ENCODE results near the gene P4HB.

The P4HB gene

GRCh38 chr17:81823820-81824550 lies 36.4 kb downstream of the P4HB start:
- no peak for TF ChIP-seq CTCF (IDR thresholded peaks at IDR 0.05; ENCODE audit: low read depth, low read length, missing control alignments)

DNA sequence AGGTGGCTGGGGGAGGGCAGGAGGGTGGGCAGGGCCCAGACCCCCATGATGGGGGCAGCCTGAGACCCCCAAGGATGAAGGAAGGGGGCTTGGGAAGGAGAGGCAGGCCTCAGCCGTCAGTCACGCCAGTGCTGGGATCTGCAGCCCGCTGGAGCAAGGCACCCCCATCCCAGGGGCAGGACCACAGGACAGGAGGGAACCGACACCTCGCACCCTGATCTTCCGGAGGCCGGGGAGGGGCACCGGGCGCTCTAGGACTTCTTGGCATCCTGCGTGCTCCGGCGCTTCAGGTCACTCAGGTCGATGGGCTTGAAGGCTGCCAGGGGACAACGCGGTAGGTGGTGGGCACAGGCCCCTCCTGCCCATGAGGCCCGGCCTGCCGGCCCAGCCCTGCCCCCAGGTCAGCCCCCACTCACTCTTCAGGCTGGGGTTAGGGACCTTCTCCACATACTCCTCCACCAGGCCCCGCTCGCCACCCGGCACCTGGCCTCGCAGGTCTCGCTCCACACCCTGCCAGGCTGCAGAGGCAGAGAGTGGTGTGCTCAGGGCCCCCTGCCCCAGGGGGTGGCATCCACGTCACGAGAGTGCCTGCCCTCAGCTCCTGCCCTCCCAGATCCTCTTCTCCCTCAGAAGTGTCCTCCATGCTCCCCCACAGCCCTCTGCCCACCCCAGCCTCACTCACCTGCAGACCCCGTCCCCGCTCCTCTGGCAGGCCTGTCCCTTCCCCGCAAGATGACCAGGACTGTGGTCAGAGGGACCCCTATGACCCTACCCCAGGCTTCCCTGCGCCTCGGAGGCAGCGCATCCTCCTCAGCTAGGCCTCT lies 37.1 kb downstream of the P4HB start:
- no peak for TF ChIP-seq CTCF (IDR thresholded peaks at IDR 0.05; ENCODE audit: low read depth, low read length, missing control alignments)
- no peak for DNase-seq (ENCODE audit: low read depth)
- no peak overlapping the region for H3K4me3 ChIP-seq (ENCODE audit: low read depth, low read length)

More at GRCh38 chr17:81823820-81824550, 36.4 kb downstream of the P4HB start:
- no peak for DNase-seq (ENCODE audit: low read depth)
- no peak overlapping the region for H3K4me3 ChIP-seq (ENCODE audit: low read depth, low read length)

DNA sequence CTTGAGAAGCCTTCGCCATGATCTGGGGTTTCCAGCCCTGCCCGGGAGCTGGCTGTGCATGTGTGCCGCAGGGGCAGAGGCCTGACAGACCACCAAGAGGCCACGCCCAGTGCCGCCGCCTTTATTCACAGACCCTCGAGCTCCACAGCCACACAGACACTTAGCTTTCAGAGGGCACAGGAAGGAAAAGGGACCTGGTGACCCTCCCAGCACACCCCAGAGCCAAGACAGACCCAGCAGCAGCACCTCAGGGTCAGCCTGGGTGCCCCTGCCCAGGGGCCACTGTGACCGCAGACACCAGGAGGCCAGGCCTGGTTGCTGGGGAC lies 38.1 kb downstream of the P4HB start:
- TF ChIP-seq CTCF (IDR thresholded peaks at IDR 0.05; ENCODE audit: low read depth, low read length, missing control alignments) = no peak
- DNase-seq (ENCODE audit: low read depth) = no peak
- H3K4me3 ChIP-seq (ENCODE audit: low read depth, low read length) = no peak overlapping the region

- DNase-seq (ENCODE audit: low read depth) = no peak
- no peak overlapping the region for H3K4me3 ChIP-seq (ENCODE audit: low read depth, low read length)
- no peak for TF ChIP-seq CTCF (IDR thresholded peaks at IDR 0.05; ENCODE audit: low read depth, low read length, missing control alignments)
These were observed 38.6 kb downstream of the P4HB start for GRCh38 chr17:81821603-81822311.

DNA sequence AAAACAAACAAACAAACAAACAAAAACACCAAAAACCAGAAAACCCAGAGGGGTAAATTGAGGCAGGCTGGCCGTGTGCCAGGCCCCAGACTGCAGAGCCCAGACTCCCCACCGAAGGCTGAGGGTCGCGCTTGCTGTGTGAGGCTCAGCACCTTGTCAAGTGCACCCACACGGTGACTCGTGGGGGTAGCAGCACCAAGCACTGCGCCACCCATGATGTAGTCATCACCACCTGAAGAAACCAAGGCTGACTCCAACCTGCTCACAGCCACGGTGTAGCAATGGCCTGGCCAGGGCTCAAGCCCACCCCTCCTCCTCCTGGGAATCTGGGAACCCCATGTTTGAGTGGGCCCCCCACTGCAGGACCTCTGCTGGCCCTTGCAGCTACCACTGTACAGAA lies 39.2 kb downstream of the P4HB start:
- DNase-seq (ENCODE audit: low read depth) = no peak
- no peak for TF ChIP-seq CTCF (IDR thresholded peaks at IDR 0.05; ENCODE audit: low read depth, low read length, missing control alignments)
- H3K4me3 ChIP-seq (ENCODE audit: low read depth, low read length) = no peak overlapping the region

GRCh38 chr17:81819708-81820107 lies 40.6 kb downstream of the P4HB start:
- no peak overlapping the region for H3K4me3 ChIP-seq (ENCODE audit: low read depth, low read length)
- TF ChIP-seq CTCF (IDR thresholded peaks at IDR 0.05; ENCODE audit: low read depth, low read length, missing control alignments) = no peak

More at GRCh38 chr17:81819708-81820107, 40.6 kb downstream of the P4HB start:
- DNase-seq (ENCODE audit: low read depth) = no peak

Measured in GM12864 (cell line).